ENCODE data around the gene FADS3. TPM values are rescaled to one million over a fixed set of nuclear protein-coding genes. Genes with fewer than 3 reads are reported as not detected.

The FADS3 gene
- total RNA-seq, 3 donors from 2014 or later (not counting 1 experiment from before 2014, with no cell fraction given): 10.8 to 17.8 (median 11.5) TPM

GRCh38 chr11:61842528-61842820, 48.9 kb downstream of the FADS3 start:
- no peak for TF ChIP-seq CTCF (IDR thresholded peaks at IDR 0.05)
- ATAC-seq (no peak), DNase-seq (no peak)
- no peaks in the 10 kb centered on the region for H3K9me3 ChIP-seq (ENCODE audit: control insufficient read depth, insufficient read depth, low read length)
- Mint-ChIP-seq H3K27me3 (ENCODE audit: low read depth in 2 of 2) (no peaks in the 10 kb centered on the region), H3K9me3 (no peaks in the 10 kb centered on the region), H3K36me3 (peaks cover 3% of the 10 kb centered on the region), H3K4me3 (no peak overlapping the region), H3K4me1 (peaks cover 0 to 6% of the 10 kb centered on the region in 2 donors), H3K27ac (no peak overlapping the region)
- 93% methylated on average over 7 of the region's 7 CpGs for WGBS (ENCODE audit: insufficient coverage)
- intact Hi-C loops (cut with micrococcal nuclease): no loop called here
- H3K36me3 ChIP-seq (ENCODE audit: control insufficient read depth, insufficient read depth, low read length): peaks cover 4% of the 10 kb centered on the region
- H3K27ac ChIP-seq (ENCODE audit: low read length): no peak overlapping the region
- H3K4me1 ChIP-seq (ENCODE audit: control insufficient read depth, insufficient read depth, low read length): no peaks in the 10 kb centered on the region
- H3K27me3 ChIP-seq (ENCODE audit: control insufficient read depth, insufficient read depth, low read length): no peaks in the 10 kb centered on the region
- no peak overlapping the region for H3K4me3 ChIP-seq (ENCODE audit: low read length)

GRCh38 chr11:61841636-61842527, 49.5 kb downstream of the FADS3 start:
- no peaks in the 10 kb centered on the region for H3K27me3 Mint-ChIP-seq (ENCODE audit: low read depth in 2 of 2)
- Histone ChIP-seq H3K4me3 (ENCODE audit: low read length) (no peak overlapping the region), H3K4me1 (ENCODE audit: control insufficient read depth, insufficient read depth, low read length) (no peaks in the 10 kb centered on the region), H3K27ac (ENCODE audit: low read length) (no peak overlapping the region), H3K9me3 (ENCODE audit: control insufficient read depth, insufficient read depth, low read length) (no peaks in the 10 kb centered on the region), H3K36me3 (ENCODE audit: control insufficient read depth, insufficient read depth, low read length) (peaks cover 4% of the 10 kb centered on the region), H3K27me3 (ENCODE audit: control insufficient read depth, insufficient read depth, low read length) (no peaks in the 10 kb centered on the region)
- no peaks in the 10 kb centered on the region for H3K9me3 Mint-ChIP-seq
- H3K36me3 Mint-ChIP-seq: no peaks in the 10 kb centered on the region
- ATAC-seq (no peak), DNase-seq (no peak)
- TF ChIP-seq CTCF (IDR thresholded peaks at IDR 0.05): no peak
- no peak overlapping the region for H3K27ac Mint-ChIP-seq
- 92% methylated on average over 12 of the region's 12 CpGs for WGBS (ENCODE audit: insufficient coverage)
- intact Hi-C loops (cut with micrococcal nuclease): no loop called here
- H3K4me3 Mint-ChIP-seq: no peak overlapping the region
- peaks cover 0 to 6% of the 10 kb centered on the region in 2 donors for H3K4me1 Mint-ChIP-seq

GRCh38 chr11:61840371-61840770, 51.0 kb downstream of the FADS3 start:
- Histone ChIP-seq H3K4me1 (ENCODE audit: control insufficient read depth, insufficient read depth, low read length) (peaks cover 7% of the 10 kb centered on the region), H3K36me3 (ENCODE audit: control insufficient read depth, insufficient read depth, low read length) (peaks cover 4% of the 10 kb centered on the region), H3K27me3 (ENCODE audit: control insufficient read depth, insufficient read depth, low read length) (no peaks in the 10 kb centered on the region), H3K4me3 (ENCODE audit: low read length) (no peak overlapping the region), H3K27ac (ENCODE audit: low read length) (no peak overlapping the region), H3K9me3 (ENCODE audit: control insufficient read depth, insufficient read depth, low read length) (no peaks in the 10 kb centered on the region)
- Mint-ChIP-seq H3K36me3 (no peaks in the 10 kb centered on the region), H3K9me3 (no peaks in the 10 kb centered on the region), H3K27ac (no peak overlapping the region), H3K27me3 (ENCODE audit: low read depth in 2 of 2) (no peaks in the 10 kb centered on the region), H3K4me1 (peaks cover 13 to 17% of the 10 kb centered on the region in 2 donors), H3K4me3 (no peak overlapping the region)
- DNase-seq: no peak
- WGBS (ENCODE audit: insufficient coverage): 94% methylated on average over 7 of the region's 7 CpGs
- no peak for ATAC-seq
- intact Hi-C loops (cut with micrococcal nuclease): no loop called here
- no peak for TF ChIP-seq CTCF (IDR thresholded peaks at IDR 0.05)

DNA sequence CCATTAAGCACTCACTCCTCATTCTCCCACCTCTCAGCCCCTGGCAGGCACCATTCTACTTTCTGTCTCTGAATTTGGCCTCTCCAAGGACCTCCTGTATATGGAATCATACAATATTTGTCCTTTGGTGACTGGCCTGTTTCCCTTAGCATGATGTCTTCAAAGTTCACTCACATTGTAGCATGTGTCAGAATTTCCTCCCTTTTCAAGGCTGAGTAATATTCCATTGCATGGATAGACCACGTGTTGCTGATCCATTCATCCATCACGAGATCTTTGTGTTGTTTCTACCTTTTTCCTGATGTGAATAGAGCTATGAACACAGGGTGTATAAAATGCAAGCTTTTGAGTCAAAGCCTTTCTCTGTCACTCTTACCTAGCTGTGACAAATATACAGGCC, 51.6 kb downstream of the FADS3 start:
- peaks cover 4% of the 10 kb centered on the region for H3K36me3 ChIP-seq (ENCODE audit: control insufficient read depth, insufficient read depth, low read length)
- ATAC-seq: no peak
- no peaks in the 10 kb centered on the region for H3K9me3 ChIP-seq (ENCODE audit: control insufficient read depth, insufficient read depth, low read length)
- no peak overlapping the region for H3K27ac Mint-ChIP-seq
- H3K27ac ChIP-seq (ENCODE audit: low read length): no peak overlapping the region
- no peaks in the 10 kb centered on the region for H3K36me3 Mint-ChIP-seq
- no peaks in the 10 kb centered on the region for H3K9me3 Mint-ChIP-seq
- no peaks in the 10 kb centered on the region for H3K27me3 ChIP-seq (ENCODE audit: control insufficient read depth, insufficient read depth, low read length)
- H3K4me1 ChIP-seq (ENCODE audit: control insufficient read depth, insufficient read depth, low read length): peaks cover 13% of the 10 kb centered on the region
- no peak for TF ChIP-seq CTCF (IDR thresholded peaks at IDR 0.05)
- 94% methylated on average over 2 of the region's 2 CpGs for WGBS (ENCODE audit: insufficient coverage)
- intact Hi-C loops (cut with micrococcal nuclease): no loop called here
- no peak for DNase-seq
- no peak overlapping the region for H3K4me3 Mint-ChIP-seq
- H3K4me3 ChIP-seq (ENCODE audit: low read length): no peak overlapping the region
- H3K4me1 Mint-ChIP-seq: peaks cover 20 to 23% of the 10 kb centered on the region in 2 donors
- no peaks in the 10 kb centered on the region for H3K27me3 Mint-ChIP-seq (ENCODE audit: low read depth in 2 of 2)
